Neural crest cell (in vitro differentiated cells): ENCODE results near the gene CYREN. TPM values are rescaled to one million over a fixed set of nuclear protein-coding genes. Genes with fewer than 3 reads are reported as not detected.

Source experiments
- DNase-seq: peaks from one replicate; pipeline ENCODE4 v3.0.0; 2021; ENCODE audit warnings: low read depth, mixed read lengths, low spot score
- H3K27ac Mint-ChIP-seq: one replicate; pipeline ENCODE4 v1.8.0; 2021; ENCODE audit warnings: mild to moderate bottlenecking, mixed read lengths; ENCODE audit not compliant: unreplicated experiment
- H3K27me3 Mint-ChIP-seq: 2 replicates; pipeline ENCODE4 v1.8.0; 2021; ENCODE audit warnings: low read depth, mild to moderate bottlenecking, mixed read lengths
- H3K36me3 Mint-ChIP-seq: 2 replicates; pipeline ENCODE4 v1.8.0; 2021; ENCODE audit warnings: low read depth, mild to moderate bottlenecking, mixed read lengths
- H3K4me1 Mint-ChIP-seq: 2 replicates; pipeline ENCODE4 v1.8.0; 2021; ENCODE audit warnings: mixed read lengths
- H3K4me3 Mint-ChIP-seq: one replicate; pipeline ENCODE4 v1.8.0; 2021; ENCODE audit warnings: mild to moderate bottlenecking, mixed read lengths
- H3K9me3 Mint-ChIP-seq: 2 replicates; pipeline ENCODE4 v1.8.0; 2021; ENCODE audit warnings: mixed read lengths
- CTCF ChIP-seq: fragments of 200-600 bp; sonication (generic); conservative IDR thresholded peaks from 2 replicates; pipeline ENCODE4 v1.5.0; 2021; ENCODE audit warnings: antibody characterized with exemption, mild to moderate bottlenecking
- total RNA-seq: library from RNA; stranded (reverse); gene quantifications from 2 replicates; pipeline ENCODE4 v1.2.1, GENCODE V29; 2021

Gene CYREN
- total RNA-seq, 1 donor from 2014 or later: 75.5 TPM

DNA sequence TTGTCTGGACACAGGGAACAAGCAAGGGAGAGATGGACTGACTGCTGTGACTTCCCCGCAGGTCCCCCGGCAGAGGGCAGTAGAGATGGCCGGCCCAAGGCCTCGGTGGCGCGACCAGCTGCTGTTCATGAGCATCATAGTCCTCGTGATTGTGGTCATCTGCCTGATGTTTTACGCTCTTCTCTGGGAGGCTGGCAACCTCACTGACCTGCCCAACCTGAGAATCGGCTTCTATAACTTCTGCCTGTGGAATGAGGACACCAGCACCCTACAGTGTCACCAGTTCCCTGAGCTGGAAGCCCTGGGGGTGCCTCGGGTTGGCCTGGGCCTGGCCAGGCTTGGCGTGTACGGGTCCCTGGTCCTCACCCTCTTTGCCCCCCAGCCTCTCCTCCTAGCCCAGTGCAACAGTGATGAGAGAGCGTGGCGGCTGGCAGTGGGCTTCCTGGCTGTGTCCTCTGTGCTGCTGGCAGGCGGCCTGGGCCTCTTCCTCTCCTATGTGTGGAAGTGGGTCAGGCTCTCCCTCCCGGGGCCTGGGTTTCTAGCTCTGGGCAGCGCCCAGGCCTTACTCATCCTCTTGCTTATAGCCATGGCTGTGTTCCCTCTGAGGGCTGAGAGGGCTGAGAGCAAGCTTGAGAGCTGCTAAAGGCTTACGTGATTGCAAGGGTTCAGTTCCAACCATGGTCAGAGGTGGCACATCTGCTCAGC, 6.0 kb downstream of the CYREN start:
- peaks cover 62% of the 10 kb centered on the region for H3K36me3 Mint-ChIP-seq
- TF ChIP-seq CTCF: no peak
- no peak overlapping the region for H3K27ac Mint-ChIP-seq
- H3K27me3 Mint-ChIP-seq: no peaks in the 10 kb centered on the region
- H3K4me3 Mint-ChIP-seq: peak overlapping the region; percentile 47
- H3K9me3 Mint-ChIP-seq: peaks cover 13% of the 10 kb centered on the region
- peaks cover 43% of the 10 kb centered on the region for H3K4me1 Mint-ChIP-seq
- DNase-seq: no peak

- DNase-seq: no peak
- H3K27me3 Mint-ChIP-seq: no peaks in the 10 kb centered on the region
- H3K36me3 Mint-ChIP-seq: peaks cover 65% of the 10 kb centered on the region
- H3K4me1 Mint-ChIP-seq: peaks cover 25% of the 10 kb centered on the region
- H3K27ac Mint-ChIP-seq: no peak overlapping the region
- H3K9me3 Mint-ChIP-seq: peaks cover 13% of the 10 kb centered on the region
- no peak for TF ChIP-seq CTCF
- H3K4me3 Mint-ChIP-seq: no peak overlapping the region
These were observed 8.0 kb downstream of the CYREN start for GRCh38 chr7:135162382-135163001.

GRCh38 chr7:135161669-135162068, 8.8 kb downstream of the CYREN start:
- peaks cover 22% of the 10 kb centered on the region for H3K4me1 Mint-ChIP-seq
- H3K9me3 Mint-ChIP-seq: peaks cover 19% of the 10 kb centered on the region
- H3K36me3 Mint-ChIP-seq: peaks cover 69% of the 10 kb centered on the region
- H3K4me3 Mint-ChIP-seq: no peak overlapping the region
- H3K27ac Mint-ChIP-seq: peak overlapping the region; percentile 29
- DNase-seq: no peak
- H3K27me3 Mint-ChIP-seq: no peaks in the 10 kb centered on the region
- TF ChIP-seq CTCF: no peak

GRCh38 chr7:135160858-135161653, 9.5 kb downstream of the CYREN start:
- no peak for DNase-seq
- peaks cover 25% of the 10 kb centered on the region for H3K9me3 Mint-ChIP-seq
- no peak for TF ChIP-seq CTCF
- no peaks in the 10 kb centered on the region for H3K27me3 Mint-ChIP-seq
- H3K27ac Mint-ChIP-seq: peak overlapping the region; percentile 29
- H3K4me3 Mint-ChIP-seq: peak overlapping the region; percentile 67
- H3K4me1 Mint-ChIP-seq: peaks cover 22% of the 10 kb centered on the region
- peaks cover 73% of the 10 kb centered on the region for H3K36me3 Mint-ChIP-seq

DNA sequence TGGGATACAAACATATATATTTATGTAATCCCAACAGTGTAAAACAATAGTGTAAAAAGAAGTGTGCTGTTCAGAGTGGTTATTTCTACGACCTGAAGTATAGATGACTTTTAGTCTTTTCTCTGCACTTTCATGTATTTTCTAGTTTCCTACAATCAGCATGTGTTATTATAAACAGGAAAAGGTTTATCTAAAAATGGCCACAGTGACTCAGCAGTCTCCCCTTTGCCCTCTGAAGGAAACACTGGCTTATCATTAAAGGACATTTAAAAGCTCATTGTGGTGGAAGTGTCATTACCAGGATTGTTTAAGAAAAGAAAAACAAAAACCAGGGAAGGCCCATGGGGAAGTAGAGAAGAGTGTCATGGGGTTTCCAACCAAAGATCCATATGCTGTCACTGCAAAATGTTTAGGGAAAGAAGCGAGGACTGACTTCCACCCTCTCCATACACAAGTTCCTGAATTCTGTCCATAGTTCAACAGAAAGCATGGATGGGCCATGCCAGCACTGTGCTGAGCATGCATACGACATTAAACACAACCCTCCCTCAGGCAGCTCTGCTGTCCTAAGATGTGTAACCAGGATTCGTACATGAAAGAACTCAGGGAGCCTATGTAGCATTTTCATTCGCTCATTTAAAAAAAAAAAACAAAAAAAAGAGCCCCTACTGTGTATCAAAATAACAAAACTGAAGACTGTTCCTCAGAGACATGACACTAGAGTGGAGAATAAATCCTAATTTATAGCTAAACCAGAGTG, 10.2 kb downstream of the CYREN start:
- peaks cover 22% of the 10 kb centered on the region for H3K4me1 Mint-ChIP-seq
- H3K27me3 Mint-ChIP-seq: no peaks in the 10 kb centered on the region
- peaks cover 29% of the 10 kb centered on the region for H3K9me3 Mint-ChIP-seq
- H3K4me3 Mint-ChIP-seq: peak overlapping the region; percentile 67
- H3K36me3 Mint-ChIP-seq: peaks cover 70% of the 10 kb centered on the region
- no peak for DNase-seq
- no peak for TF ChIP-seq CTCF
- peak overlapping the region; percentile 22 for H3K27ac Mint-ChIP-seq
